ENCODE measurements around the gene GDF7.

Gene GDF7

DNA sequence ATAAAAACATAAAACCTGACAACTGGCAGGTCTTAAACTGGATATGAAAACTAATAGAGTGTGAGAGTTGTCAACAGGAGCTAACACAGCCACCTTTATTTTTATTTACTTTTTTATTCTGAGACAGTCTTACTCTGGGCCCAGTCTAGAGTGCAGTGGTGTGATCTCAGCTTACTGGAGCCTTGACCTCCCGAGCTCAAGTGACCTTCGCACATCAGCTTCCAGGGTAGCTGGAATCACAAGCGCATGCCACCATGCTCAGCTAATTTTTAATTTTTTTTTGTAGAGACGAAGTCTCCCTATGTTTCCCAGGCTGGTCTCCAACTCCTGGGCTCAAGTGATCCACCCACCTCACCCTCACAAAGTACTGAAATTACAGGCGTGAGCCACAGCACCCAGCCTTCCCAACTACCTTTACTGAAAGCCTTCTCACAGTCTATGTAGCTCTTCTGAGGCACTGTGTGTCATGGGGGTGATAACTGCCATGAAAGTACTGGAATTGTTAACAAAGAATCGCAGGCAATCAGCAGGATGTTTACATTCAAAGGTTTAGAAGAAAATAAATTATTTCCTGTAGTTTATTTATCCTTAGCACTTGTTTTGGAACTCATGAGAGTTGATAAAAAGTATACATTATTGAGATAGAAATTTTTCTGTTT lies 24.3 kb downstream of the GDF7 start:
- H3K36me3 ChIP-seq (ENCODE audit: control insufficient read depth, insufficient read depth, low read length), result peaks cover 25% of the 10 kb centered on the region
- H3K9me3 ChIP-seq (ENCODE audit: control insufficient read depth, low read length), result no peaks in the 10 kb centered on the region
- 94 to 96% methylated on average over 4 of the region's 6 CpGs for WGBS, 2 experiments (ENCODE audit: insufficient coverage in 2 of 2)
- H3K4me1 ChIP-seq (ENCODE audit: control insufficient read depth, insufficient read depth, low read length, poor library complexity, severe bottlenecking), result no peaks in the 10 kb centered on the region
- no peak overlapping the region for H3K27ac ChIP-seq (ENCODE audit: low read depth, low read length, severe bottlenecking)
- no peak overlapping the region for H3K4me3 ChIP-seq (ENCODE audit: extremely low read depth, insufficient read depth, low read length, poor library complexity, severe bottlenecking)

DNA sequence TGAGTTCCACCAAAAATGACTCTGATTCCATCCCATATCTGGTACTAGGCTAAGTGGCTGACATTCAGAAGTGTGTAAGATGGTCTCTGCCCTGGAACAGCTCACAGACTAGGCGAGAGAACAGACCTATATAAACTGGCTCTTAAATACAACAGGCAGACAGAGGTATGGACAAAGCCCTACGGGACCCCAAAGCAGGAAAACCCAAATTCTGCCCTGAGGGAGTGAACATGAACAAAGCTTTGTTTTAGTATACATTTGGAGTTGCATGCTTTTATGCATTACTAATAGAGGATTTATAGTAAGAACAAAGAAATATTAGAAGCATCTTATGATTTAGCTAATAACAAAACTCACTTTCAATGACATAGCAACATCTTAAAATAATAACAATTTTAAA lies 25.1 kb downstream of the GDF7 start:
- H3K9me3 ChIP-seq (ENCODE audit: control insufficient read depth, low read length), result no peaks in the 10 kb centered on the region
- no peak overlapping the region for H3K4me3 ChIP-seq (ENCODE audit: extremely low read depth, insufficient read depth, low read length, poor library complexity, severe bottlenecking)
- peaks cover 20% of the 10 kb centered on the region for H3K36me3 ChIP-seq (ENCODE audit: control insufficient read depth, insufficient read depth, low read length)
- H3K4me1 ChIP-seq (ENCODE audit: control insufficient read depth, insufficient read depth, low read length, poor library complexity, severe bottlenecking), result no peaks in the 10 kb centered on the region
- H3K27ac ChIP-seq (ENCODE audit: low read depth, low read length, severe bottlenecking), result no peak overlapping the region
- WGBS, 2 experiments (ENCODE audit: insufficient coverage in 2 of 2), result 80 to 100% methylated on average over 1 of the region's 2 CpGs

DNA sequence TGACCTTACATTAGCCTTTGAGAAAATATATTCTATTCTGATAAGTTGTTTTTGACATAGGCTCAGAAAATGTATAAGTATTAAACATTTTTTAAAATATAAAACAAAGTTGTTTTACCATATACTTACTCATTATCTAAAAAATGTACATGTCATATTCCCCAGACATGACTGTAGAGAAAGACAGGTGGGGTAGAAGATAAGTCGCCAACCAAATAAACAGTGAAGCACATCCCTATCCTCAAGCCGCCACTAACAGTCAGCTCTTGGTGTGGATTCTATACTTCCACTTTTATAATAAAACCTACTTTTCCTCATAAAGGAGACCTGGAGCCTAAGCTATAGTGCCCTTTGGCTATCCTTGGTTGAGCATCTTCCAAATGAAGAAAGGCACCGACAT lies 26.4 kb downstream of the GDF7 start:
- Histone ChIP-seq H3K9me3 (ENCODE audit: control insufficient read depth, low read length) (no peaks in the 10 kb centered on the region), H3K36me3 (ENCODE audit: control insufficient read depth, insufficient read depth, low read length) (peaks cover 10% of the 10 kb centered on the region), H3K27ac (ENCODE audit: low read depth, low read length, severe bottlenecking) (no peak overlapping the region), H3K4me3 (ENCODE audit: extremely low read depth, insufficient read depth, low read length, poor library complexity, severe bottlenecking) (no peak overlapping the region), H3K4me1 (ENCODE audit: control insufficient read depth, insufficient read depth, low read length, poor library complexity, severe bottlenecking) (no peaks in the 10 kb centered on the region)
- WGBS, 2 experiments (ENCODE audit: insufficient coverage in 2 of 2), result 100% methylated on average over 1 to 2 of the region's 3 CpGs

DNA sequence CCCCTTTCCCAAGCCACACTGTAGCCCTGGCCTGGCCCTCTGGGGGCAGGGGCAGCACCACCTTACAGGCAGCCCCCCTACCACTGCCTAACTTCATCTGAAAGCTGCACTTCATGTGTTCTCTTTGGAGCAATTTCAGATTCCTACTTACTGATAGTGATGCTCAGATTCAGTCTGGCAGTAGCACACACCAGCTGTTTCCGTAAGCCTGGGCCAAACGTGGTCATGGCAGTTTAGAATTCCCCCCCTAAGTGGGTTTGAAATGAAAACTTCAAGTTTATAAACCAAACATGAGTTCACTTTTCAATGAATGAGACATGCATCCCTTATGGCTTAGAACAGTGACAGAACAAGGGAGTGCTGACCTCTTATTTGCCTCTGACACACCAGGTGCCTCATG lies 29.4 kb downstream of the GDF7 start:
- peaks cover 5% of the 10 kb centered on the region for H3K36me3 ChIP-seq (ENCODE audit: control insufficient read depth, insufficient read depth, low read length)
- no peak overlapping the region for H3K4me3 ChIP-seq (ENCODE audit: extremely low read depth, insufficient read depth, low read length, poor library complexity, severe bottlenecking)
- H3K9me3 ChIP-seq (ENCODE audit: control insufficient read depth, low read length), result no peaks in the 10 kb centered on the region
- WGBS, 2 experiments (ENCODE audit: insufficient coverage in 2 of 2), result 82% methylated on average over 2 of the region's 2 CpGs; no CpG with 5 or more reads in 1 of the 2 experiments
- no peak overlapping the region for H3K27ac ChIP-seq (ENCODE audit: low read depth, low read length, severe bottlenecking)
- no peaks in the 10 kb centered on the region for H3K4me1 ChIP-seq (ENCODE audit: control insufficient read depth, insufficient read depth, low read length, poor library complexity, severe bottlenecking)

DNA sequence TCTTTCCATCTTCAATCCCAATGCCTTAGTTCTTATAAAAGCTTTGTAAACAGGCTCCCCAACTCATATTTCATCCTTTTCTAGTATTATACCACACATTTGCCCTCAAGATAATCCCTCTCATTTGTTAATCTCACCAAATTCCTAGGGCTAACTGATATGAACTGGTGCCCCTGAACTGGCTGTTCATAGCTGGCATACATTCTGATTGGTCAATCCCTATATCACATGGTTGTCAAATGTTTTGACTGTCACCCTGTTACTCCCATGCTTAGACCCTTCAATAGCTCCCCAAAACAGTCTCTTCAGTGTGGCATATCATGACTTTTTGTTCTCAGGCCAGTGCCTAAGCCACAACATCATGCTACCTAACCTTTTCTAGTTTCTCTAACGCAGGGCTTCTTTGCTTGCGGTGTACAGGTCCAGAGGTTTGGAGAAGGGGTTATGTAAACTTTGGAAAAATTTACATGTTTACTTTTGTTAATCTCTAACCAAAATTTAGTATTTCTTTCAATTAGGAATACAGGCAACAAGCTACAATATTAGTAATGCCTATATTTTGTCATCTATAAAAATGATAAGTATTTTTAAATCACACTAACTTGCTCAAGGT lies 30.5 kb downstream of the GDF7 start:
- Histone ChIP-seq H3K9me3 (ENCODE audit: control insufficient read depth, low read length) (no peaks in the 10 kb centered on the region), H3K27ac (ENCODE audit: low read depth, low read length, severe bottlenecking) (no peak overlapping the region), H3K4me3 (ENCODE audit: extremely low read depth, insufficient read depth, low read length, poor library complexity, severe bottlenecking) (no peak overlapping the region), H3K36me3 (ENCODE audit: control insufficient read depth, insufficient read depth, low read length) (peaks cover 8% of the 10 kb centered on the region), H3K4me1 (ENCODE audit: control insufficient read depth, insufficient read depth, low read length, poor library complexity, severe bottlenecking) (no peaks in the 10 kb centered on the region)
- WGBS, 2 experiments (ENCODE audit: insufficient coverage in 2 of 2), result no CpG with 5 or more reads among the region's 2 CpGs

DNA sequence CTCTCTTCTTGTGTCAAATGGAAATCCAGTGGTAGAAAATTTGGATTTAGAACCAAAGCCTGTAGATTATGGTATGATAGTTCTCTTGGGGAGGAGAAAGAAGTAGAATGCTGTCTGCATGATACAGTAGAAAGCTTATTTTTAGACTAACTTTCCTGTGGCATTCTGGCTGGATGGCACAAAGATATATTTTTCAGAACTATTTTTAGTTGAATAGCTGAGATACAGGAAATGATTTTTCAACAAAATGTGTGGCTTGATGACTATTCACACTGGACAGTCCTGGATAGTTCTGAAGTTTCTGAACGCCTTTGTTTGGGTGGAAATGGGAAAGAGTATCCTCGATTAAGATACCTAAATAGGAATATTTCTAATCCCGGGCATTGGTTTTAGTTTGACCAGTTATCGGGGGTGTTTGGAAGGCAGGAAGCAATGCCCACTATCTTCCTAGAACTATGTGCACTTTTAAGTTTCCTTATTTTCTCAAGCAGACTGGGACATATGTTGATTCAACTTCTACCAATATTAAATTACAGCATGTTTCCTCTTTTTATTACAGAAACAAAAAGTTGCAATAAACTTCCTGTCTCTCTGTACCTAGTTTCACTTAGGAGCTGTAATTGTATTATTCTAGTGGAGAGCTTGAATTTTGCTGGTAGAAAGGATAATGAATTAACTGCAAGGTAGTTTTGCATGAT lies 32.1 kb downstream of the GDF7 start:
- H3K4me3 ChIP-seq (ENCODE audit: extremely low read depth, insufficient read depth, low read length, poor library complexity, severe bottlenecking), result no peak overlapping the region
- H3K4me1 ChIP-seq (ENCODE audit: control insufficient read depth, insufficient read depth, low read length, poor library complexity, severe bottlenecking), result no peaks in the 10 kb centered on the region
- 96 to 100% methylated on average over 1 to 2 of the region's 4 CpGs for WGBS, 2 experiments (ENCODE audit: insufficient coverage in 2 of 2)
- H3K36me3 ChIP-seq (ENCODE audit: control insufficient read depth, insufficient read depth, low read length), result peaks cover 8% of the 10 kb centered on the region
- H3K27ac ChIP-seq (ENCODE audit: low read depth, low read length, severe bottlenecking), result no peak overlapping the region
- H3K9me3 ChIP-seq (ENCODE audit: control insufficient read depth, low read length), result no peaks in the 10 kb centered on the region

DNA sequence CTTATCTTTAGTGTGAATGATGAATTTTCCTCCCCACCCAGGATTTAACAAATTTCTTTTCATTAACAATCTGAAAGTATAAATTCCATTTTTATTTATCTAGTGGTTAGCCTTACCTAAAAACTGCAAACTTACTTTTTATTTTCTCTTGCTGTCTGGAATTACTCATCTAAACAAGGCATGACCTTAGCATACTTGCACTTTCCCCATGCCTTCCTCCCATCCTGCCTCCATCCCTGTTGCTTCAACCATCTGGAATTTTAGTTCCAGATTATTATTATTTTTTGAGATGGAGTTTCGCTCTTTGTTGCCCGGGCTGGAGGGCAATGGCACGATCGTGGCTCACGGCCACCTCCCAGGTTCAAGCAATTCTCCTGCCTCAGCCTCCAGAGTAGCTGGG lies 35.6 kb downstream of the GDF7 start:
- Histone ChIP-seq H3K36me3 (ENCODE audit: control insufficient read depth, insufficient read depth, low read length) (peaks cover 8% of the 10 kb centered on the region), H3K4me3 (ENCODE audit: extremely low read depth, insufficient read depth, low read length, poor library complexity, severe bottlenecking) (no peak overlapping the region), H3K27ac (ENCODE audit: low read depth, low read length, severe bottlenecking) (no peak overlapping the region), H3K9me3 (ENCODE audit: control insufficient read depth, low read length) (no peaks in the 10 kb centered on the region), H3K4me1 (ENCODE audit: control insufficient read depth, insufficient read depth, low read length, poor library complexity, severe bottlenecking) (no peaks in the 10 kb centered on the region)
- 100% methylated on average over 3 to 5 of the region's 5 CpGs for WGBS, 2 experiments (ENCODE audit: insufficient coverage in 2 of 2)

DNA sequence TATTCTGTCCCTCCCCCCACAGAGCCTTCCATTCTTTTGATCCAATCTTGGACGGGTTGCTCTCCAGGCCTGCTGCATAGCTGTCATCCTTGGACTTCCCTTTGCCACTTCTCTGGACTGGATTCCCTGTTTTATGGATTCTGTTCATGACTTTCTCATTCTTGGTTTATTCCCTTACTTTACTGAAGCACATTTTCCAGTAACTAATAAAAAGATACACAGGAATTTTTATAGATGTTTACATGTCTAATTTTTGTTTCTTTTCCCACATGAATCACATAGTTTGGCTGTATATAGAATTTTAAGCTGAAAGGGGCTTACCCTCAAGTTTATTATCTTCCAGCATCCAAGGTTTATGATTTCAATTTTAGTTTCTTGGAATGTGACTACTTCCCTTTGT lies 37.9 kb downstream of the GDF7 start:
- no peak overlapping the region for H3K4me3 ChIP-seq (ENCODE audit: extremely low read depth, insufficient read depth, low read length, poor library complexity, severe bottlenecking)
- H3K27ac ChIP-seq (ENCODE audit: low read depth, low read length, severe bottlenecking), result no peak overlapping the region

DNA sequence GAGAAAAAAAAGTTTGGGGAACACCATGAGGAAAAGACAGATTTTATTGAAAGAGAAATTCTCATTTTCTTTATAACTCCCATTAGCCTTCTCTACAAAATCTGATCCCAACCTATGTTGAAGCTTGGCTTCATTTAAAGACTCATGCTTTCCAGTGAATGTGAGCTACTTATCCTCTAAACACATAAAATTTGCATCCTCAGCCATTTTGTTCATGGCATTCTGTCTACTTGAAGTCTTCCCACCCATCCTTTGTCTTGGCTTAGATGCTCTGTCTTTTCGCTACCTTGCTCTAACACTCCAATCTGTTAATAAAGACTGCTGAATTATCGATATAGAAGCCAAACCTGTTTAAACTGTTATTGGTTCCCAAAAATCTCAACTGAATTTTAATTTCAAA lies 39.3 kb downstream of the GDF7 start:
- no peak overlapping the region for H3K27ac ChIP-seq (ENCODE audit: low read depth, low read length, severe bottlenecking)
- WGBS, 2 experiments (ENCODE audit: insufficient coverage in 2 of 2), result no CpG with 5 or more reads among the region's 2 CpGs
- no peaks in the 10 kb centered on the region for H3K4me1 ChIP-seq (ENCODE audit: control insufficient read depth, insufficient read depth, low read length, poor library complexity, severe bottlenecking)

More for the DNA sequence above, 37.9 kb downstream of the GDF7 start:
- 71 to 93% methylated on average over 1 of the region's 1 CpG for WGBS, 2 experiments (ENCODE audit: insufficient coverage in 2 of 2)
- Histone ChIP-seq H3K36me3 (ENCODE audit: control insufficient read depth, insufficient read depth, low read length) (peaks cover 8% of the 10 kb centered on the region), H3K4me1 (ENCODE audit: control insufficient read depth, insufficient read depth, low read length, poor library complexity, severe bottlenecking) (no peaks in the 10 kb centered on the region), H3K9me3 (ENCODE audit: control insufficient read depth, low read length) (no peaks in the 10 kb centered on the region)

DNA sequence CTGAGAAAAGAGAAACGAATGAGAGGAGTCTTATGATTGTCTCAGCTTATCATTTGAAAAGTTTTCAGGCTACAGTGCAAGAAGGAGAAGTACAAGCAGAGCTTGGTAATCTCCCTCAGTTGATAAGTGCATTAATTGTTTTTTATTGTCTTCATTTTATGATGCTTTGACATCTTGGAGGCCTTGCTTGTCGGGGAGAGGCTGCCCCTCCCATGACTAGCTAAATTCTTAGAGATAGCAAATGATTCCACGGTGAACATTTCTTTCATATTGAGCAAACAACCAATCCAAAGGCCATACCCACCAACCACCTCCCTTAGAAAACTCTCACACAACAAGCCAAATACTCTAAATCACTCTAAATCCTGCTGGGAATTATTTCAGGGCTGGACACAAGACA lies 39.8 kb downstream of the GDF7 start:
- Histone ChIP-seq H3K4me1 (ENCODE audit: control insufficient read depth, insufficient read depth, low read length, poor library complexity, severe bottlenecking) (no peaks in the 10 kb centered on the region), H3K36me3 (ENCODE audit: control insufficient read depth, insufficient read depth, low read length) (no peaks in the 10 kb centered on the region), H3K9me3 (ENCODE audit: control insufficient read depth, low read length) (no peaks in the 10 kb centered on the region), H3K27ac (ENCODE audit: low read depth, low read length, severe bottlenecking) (no peak overlapping the region), H3K4me3 (ENCODE audit: extremely low read depth, insufficient read depth, low read length, poor library complexity, severe bottlenecking) (no peak overlapping the region)
- 86 to 94% methylated on average over 1 to 3 of the region's 3 CpGs for WGBS, 2 experiments (ENCODE audit: insufficient coverage in 2 of 2)

More for the DNA sequence above, 39.3 kb downstream of the GDF7 start:
- Histone ChIP-seq H3K9me3 (ENCODE audit: control insufficient read depth, low read length) (no peaks in the 10 kb centered on the region), H3K36me3 (ENCODE audit: control insufficient read depth, insufficient read depth, low read length) (peaks cover 4% of the 10 kb centered on the region), H3K4me3 (ENCODE audit: extremely low read depth, insufficient read depth, low read length, poor library complexity, severe bottlenecking) (no peak overlapping the region)

DNA sequence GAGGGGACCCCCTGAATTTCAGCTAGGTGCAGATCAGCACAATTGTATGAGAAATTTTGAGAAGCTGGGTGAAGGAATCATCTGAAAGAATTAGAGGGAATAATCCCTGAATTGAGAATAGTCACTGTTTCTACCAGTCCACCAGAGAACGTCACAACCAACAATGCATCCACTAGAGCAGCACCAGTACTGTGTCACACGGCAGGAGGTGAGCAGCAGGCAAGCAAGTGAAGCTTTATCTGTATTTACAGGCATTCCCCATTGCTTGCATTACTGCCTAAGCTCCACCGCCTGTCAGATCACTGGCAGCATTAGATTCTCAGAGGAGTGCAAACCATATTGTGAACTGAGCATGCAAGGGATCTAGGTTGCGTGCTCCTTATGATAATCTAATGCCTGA lies 40.7 kb downstream of the GDF7 start:
- H3K4me3 ChIP-seq (ENCODE audit: extremely low read depth, insufficient read depth, low read length, poor library complexity, severe bottlenecking), result no peak overlapping the region
- WGBS, 2 experiments (ENCODE audit: insufficient coverage in 2 of 2), result 80 to 83% methylated on average over 2 to 3 of the region's 4 CpGs
- H3K4me1 ChIP-seq (ENCODE audit: control insufficient read depth, insufficient read depth, low read length, poor library complexity, severe bottlenecking), result no peaks in the 10 kb centered on the region
- no peak overlapping the region for H3K27ac ChIP-seq (ENCODE audit: low read depth, low read length, severe bottlenecking)
- H3K9me3 ChIP-seq (ENCODE audit: control insufficient read depth, low read length), result no peaks in the 10 kb centered on the region
- H3K36me3 ChIP-seq (ENCODE audit: control insufficient read depth, insufficient read depth, low read length), result no peaks in the 10 kb centered on the region
